GM10266 (cell line): Measurements from ENCODE around the gene ASCC3.

Experiments
- DNase-seq: peaks from one replicate; pipeline ENCODE4 v3.0.0; 2012; ENCODE audit errors: extremely low spot score
- TF ChIP-seq, protein P1 (sequence below): IDR thresholded peaks from 2 replicates; pipeline ENCODE4 v1.5.1; 2012; ENCODE audit warnings: mild to moderate bottlenecking, low read depth; ENCODE audit not compliant: control insufficient read depth, insufficient read depth; ENCODE audit errors: missing control alignments

The ASCC3 gene

DNA sequence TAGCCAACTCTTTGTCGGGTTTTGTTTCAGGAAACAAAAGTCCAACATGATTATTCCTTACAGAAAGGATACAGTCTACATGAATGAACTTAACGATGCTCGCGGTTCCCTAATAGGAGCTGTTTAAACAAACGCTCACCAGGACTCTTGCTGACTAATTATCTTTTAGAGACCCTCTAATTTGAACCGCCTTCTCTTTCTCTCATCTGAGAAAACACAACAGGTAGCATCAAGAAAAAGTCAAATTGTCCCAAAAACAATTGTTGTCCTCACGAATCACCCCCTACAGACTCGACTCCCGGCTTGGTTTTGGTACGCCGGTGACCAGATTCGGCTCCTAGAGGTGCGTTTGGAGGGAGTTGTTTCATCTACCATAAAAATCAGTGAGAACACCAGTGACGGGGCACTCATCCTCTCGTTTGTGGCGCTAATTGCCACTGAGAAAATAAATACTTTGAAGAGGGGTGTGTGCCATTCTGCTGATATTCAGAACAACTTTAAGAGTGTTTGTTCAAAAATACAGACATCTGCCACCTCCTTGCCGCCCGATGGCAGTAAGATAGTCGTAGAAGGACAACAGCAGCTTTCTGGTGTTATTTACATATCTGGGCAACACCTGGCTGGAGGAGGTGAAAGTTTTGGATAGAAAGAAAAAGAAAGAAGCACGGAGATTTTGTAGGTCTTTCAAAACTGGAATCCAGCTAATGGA lies 415.3 kb downstream of the ASCC3 start:
- TF ChIP-seq, protein P1, sequence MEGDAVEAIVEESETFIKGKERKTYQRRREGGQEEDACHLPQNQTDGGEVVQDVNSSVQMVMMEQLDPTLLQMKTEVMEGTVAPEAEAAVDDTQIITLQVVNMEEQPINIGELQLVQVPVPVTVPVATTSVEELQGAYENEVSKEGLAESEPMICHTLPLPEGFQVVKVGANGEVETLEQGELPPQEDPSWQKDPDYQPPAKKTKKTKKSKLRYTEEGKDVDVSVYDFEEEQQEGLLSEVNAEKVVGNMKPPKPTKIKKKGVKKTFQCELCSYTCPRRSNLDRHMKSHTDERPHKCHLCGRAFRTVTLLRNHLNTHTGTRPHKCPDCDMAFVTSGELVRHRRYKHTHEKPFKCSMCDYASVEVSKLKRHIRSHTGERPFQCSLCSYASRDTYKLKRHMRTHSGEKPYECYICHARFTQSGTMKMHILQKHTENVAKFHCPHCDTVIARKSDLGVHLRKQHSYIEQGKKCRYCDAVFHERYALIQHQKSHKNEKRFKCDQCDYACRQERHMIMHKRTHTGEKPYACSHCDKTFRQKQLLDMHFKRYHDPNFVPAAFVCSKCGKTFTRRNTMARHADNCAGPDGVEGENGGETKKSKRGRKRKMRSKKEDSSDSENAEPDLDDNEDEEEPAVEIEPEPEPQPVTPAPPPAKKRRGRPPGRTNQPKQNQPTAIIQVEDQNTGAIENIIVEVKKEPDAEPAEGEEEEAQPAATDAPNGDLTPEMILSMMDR: no peak
- no peak for DNase-seq

DNA sequence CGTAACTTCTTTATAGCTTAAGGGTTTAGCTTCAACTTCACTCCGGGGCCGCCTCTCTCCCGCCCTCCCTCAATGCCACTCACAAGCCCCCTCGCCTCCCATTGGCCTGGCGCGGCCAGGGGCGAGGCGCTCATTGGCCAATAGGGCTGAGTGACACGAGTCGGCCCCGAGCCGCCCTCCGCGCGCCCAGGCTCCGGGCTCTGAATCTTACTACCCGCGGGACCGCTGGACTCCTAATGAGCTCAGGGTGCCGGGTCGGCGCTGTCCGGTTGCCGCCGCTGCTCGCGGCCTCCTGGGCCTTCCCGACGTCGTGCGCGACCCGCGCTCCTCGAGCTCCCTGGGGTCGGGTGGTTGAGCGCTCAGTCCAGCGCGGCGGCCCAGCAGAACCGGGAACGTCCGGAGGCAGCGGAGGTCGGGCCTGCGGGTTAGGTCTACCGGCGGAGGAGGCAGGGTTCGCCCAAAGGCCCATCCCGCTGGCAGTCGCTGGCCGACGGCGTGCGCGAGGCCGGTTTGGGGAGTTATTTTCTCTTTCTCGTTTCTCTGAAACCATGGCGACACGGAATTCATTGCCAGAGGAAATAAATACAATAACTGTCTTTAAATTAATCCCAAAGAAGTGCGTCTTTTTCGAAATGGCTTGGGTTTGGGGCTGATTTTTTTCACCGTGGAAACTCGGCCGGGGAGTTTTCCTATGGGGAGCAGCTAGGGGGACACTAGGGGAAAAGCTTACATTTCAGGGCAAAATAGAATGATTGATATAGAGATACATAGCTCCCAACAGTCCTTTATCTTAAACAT lies 416.0 kb downstream of the ASCC3 start, which contains the start of gene SIM1:
TSS of gene SIM1 (minus strand) at position 19 of the 798 bp plus-strand sequence. CDS start 1,453 bp downstream, outside the sequence.
- peak; percentile 80 for DNase-seq

DNA sequence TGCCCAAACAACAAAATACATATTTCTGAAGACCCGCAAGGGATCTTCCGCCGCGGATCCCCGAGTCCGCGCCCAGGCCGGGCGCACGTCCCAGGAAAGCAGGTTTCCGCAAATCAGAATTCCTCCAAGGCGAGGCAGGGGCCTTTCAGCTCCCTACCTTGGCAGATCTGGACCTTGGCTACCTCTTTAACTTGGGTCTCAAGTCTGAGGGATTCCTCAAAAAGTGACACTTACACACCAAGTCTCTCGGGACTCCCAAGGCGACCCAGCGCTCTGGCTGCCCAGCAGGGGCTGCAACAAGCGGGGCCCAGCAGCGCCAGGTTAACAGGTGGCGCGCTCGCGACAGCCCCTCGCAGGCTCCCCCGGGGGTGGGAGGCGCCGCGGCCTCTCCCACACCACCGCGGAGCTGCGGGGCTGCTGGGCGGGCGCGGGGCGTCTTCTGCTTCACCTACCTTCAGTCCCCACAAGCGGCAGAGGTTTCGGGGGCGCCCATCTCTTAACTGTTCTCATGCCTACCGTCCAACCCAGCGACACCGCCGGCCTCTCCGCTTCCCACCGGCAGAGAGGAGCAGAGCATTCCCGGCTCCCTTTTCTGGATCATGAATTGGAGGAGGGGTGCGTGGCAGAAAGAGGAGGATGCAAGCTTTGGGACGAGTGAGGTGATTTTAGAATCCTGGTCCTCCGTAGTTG lies 416.8 kb downstream of the ASCC3 start:
- no peak for DNase-seq
- TF ChIP-seq, protein P1: no peak

More for the DNA sequence above, 416.0 kb downstream of the ASCC3 start, which contains the start of gene SIM1:
- TF ChIP-seq, protein P1: no peak

DNA sequence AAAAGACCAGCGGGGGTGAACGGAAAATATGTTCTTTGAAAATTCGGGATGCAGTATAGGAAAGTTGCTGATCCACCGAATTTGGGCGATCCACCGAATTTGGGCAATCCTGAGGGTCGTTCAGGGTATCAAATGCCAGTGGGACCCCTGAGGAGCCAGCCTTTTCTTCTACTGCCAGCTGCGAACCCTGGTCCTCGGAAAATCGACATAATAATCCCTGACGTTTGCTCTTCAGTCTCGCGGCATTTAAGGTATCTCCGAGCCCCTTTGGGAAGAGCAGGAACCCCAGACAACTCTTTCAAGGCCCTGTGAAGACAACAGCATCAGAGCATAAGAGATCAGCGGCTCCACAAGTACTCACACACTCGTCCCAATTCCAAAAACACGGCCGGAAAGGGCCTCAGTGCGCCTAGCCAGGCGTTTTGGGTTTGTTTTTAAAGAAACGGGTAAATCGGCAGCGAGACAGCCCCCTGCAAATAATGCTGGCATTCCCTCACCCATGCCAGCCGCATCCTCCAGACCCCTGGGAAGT lies 417.4 kb downstream of the ASCC3 start:
- TF ChIP-seq, protein P1: no peak
- no peak for DNase-seq

DNA sequence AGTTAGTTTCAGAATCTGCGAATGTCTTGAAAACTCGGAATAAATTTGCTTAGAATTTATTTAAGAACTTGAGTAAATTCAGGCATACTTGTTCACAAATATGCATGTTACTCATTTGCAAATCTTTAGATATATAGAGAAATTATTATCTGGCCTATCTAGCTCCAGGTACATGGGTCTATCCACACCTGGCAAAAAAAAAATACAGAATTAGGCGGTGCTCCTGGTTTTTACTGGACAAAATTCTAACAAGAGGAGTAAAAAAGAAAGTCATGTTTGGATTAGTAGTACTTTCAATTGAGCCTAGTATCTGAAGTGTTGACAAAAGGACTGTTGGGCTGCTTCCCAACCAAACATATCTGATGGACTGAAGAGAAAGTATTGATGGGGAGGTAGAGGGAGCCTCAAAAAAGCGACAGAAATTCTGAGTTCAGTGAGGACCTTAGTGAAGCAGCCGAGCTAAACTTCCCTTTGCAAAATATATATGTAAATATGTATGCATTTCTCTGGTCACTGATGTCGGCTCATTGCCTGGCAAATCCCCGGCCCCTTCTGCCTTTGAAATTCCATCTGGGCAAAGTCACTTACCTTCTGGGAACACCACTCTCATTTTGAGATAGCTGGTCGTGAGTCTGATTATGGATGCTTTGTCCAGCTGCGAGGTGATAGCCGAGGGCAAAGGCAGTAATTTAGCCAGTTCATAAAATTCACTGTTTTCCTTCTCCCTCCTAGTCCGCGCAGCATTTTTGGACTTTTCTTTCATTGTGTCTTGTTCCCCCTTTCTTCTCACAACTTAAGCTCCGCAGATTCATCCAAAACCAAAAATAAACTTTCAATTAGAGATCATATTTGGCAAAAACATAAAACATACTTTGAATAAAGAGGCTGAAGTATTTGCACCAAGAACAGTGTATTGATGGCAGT lies 418.2 kb downstream of the ASCC3 start:
- TF ChIP-seq, protein P1: no peak
- no peak for DNase-seq
